H54 (cell line): ENCODE measurements around the gene ATP6V0D1.

Source experiments
- DNase-seq: peaks from one replicate; pipeline ENCODE4 v3.0.0; 2011; ENCODE audit warnings: low spot score, mixed read lengths; ENCODE audit not compliant: insufficient read length
- FAIRE-seq: peaks from 3 replicates; lab custom pipeline; 2011; peaks lifted over from hg19 to GRCh38; lab: Jason Lieb, UNC
- POLR2A ChIP-seq: IDR thresholded peaks from 2 replicates; pipeline ENCODE4 v1.6.1; 2011; ENCODE audit warnings: low read depth, mild to moderate bottlenecking, low read length

Gene ATP6V0D1

DNA sequence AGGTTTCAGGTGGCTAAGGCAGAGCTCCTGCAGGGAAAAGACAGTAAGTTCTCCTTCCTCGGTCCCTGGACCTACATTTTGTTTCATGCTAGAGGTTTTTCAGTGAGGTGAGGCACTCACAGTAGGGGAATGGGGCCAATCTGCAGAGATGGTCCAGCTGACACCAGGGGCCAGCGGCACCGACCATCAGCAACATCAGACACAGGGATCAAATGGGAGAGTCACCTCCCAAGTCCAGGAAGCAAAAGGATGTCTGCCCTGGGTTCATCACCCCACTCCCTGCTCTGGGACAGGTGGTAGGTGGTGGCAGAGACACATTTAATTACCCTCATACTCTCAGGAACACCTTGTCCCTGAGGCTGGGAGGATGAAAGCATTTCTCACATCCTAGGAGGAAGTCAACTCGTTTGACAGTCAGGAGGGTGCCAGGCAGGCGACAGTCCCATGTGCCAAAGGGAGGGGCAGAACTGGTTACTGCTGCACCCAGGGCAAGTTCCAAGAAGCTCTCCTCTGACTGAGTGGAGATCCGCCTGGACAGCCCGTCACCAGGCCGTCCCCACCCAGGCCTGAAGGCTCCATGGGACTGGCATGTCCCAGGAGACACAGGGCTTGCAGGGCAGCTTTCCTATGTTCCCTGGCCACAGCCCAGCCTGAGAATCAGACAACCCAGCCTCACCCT, 19.2 kb downstream of the ATP6V0D1 start:
- no peak for TF ChIP-seq POLR2A
- FAIRE-seq = no peak

GRCh38 chr16:67460961-67461360, 20.0 kb downstream of the ATP6V0D1 start:
- FAIRE-seq = no peak
- no peak for TF ChIP-seq POLR2A

More for the DNA sequence above, 19.2 kb downstream of the ATP6V0D1 start:
- no peak for DNase-seq

DNA sequence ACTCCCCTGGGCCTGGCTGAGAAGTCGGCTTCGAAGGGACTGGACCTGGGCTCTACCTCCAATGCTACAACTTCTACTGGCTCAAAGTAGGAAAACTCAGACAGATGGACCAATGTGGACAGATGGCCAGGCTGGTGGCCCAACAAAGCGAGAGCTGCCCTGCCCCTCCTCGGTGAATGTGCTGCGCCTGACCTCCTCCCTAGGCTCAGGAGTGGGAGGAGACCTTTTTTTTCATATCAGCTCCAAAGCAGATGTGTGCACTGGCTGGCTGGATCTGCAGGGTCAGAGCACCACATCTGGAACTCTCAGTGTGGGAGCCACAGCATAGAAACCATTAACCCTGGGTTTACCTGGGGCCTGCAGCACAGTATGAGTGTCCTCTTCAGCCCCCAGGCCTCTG, 20.8 kb downstream of the ATP6V0D1 start:
- no peak for DNase-seq
- no peak for FAIRE-seq
- no peak for TF ChIP-seq POLR2A

More at GRCh38 chr16:67460961-67461360, 20.0 kb downstream of the ATP6V0D1 start:
- DNase-seq = no peak

GRCh38 chr16:67459861-67460150, 21.2 kb downstream of the ATP6V0D1 start:
- FAIRE-seq = no peak
- no peak for DNase-seq
- TF ChIP-seq POLR2A = no peak

DNA sequence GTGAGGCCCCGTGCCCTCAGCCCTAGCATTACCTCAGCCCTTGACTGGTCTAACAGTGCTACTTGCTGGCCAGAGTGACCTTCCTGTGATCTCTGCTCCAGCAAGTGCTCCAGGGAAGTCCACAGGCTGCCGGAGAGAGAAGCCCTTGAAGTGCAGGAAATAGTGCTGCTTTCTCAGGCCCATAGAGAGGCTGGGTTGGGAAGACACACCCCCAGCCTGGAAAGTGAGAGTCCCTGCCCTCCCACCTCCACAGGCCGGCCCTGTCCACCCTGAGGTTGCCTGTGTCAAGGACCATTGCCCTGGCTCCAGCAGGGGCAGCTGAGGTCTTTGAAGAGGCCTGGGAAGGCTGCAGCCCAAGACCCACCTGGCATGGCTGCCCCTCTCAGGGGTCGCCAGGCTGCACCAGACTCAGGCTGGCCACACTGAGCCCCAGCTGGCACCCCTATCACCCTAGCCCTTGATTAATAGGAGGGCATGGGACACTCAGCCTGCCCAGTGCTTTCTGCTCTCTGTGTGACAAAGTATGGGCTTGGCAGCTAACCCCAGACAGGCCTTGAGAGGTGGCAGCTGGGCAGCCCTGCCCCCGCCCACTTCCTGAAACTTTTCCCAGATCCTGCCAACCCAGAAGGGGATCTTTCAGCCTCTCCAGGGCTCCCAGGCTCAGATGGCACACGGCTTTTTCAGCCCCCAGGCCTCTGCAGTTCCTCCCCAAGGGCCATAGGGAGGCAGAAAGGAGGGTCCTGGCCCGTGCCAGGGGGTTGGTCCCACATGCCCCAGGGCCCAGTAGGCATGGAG, 21.7 kb downstream of the ATP6V0D1 start:
- TF ChIP-seq POLR2A = no peak
- no peak for DNase-seq
- FAIRE-seq = no peak

- TF ChIP-seq POLR2A = no peak
- FAIRE-seq (no peak), DNase-seq (no peak)
Observed at GRCh38 chr16:67458121-67458641, 22.8 kb downstream of the ATP6V0D1 start.

GRCh38 chr16:67457611-67458010, 23.3 kb downstream of the ATP6V0D1 start:
- FAIRE-seq (no peak), DNase-seq (no peak)
- no peak for TF ChIP-seq POLR2A

GRCh38 chr16:67456391-67457081, 24.4 kb downstream of the ATP6V0D1 start:
- FAIRE-seq = no peak
- no peak for DNase-seq
- TF ChIP-seq POLR2A = no peak

- TF ChIP-seq POLR2A = no peak
- DNase-seq (no peak), FAIRE-seq (no peak)
Observed at GRCh38 chr16:67454852-67455251, 26.1 kb downstream of the ATP6V0D1 start.

DNA sequence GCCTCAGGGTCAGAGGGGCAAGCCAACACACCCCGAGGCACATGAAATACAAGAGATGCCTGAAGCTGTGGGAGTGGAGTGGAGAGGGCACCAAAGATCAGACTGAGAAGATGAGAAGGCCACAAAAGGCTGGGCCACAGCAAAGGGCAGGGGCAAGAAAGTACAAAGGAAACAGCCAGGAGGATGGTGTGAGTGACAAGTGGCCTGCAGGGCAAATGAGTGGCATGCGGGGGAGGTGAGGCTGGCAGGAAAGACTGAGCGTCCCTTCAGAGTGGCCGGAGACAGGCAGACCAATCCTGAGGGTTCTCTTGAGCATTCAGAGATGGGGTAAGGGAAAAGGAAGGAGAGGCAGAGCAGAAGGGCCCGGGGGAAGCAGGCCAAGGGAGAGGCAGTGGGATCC, 26.9 kb downstream of the ATP6V0D1 start:
- TF ChIP-seq POLR2A = no peak
- FAIRE-seq (no peak), DNase-seq (no peak)

GRCh38 chr16:67451704-67452435, 29.1 kb downstream of the ATP6V0D1 start:
- FAIRE-seq (no peak), DNase-seq (no peak)
- TF ChIP-seq POLR2A = no peak

DNA sequence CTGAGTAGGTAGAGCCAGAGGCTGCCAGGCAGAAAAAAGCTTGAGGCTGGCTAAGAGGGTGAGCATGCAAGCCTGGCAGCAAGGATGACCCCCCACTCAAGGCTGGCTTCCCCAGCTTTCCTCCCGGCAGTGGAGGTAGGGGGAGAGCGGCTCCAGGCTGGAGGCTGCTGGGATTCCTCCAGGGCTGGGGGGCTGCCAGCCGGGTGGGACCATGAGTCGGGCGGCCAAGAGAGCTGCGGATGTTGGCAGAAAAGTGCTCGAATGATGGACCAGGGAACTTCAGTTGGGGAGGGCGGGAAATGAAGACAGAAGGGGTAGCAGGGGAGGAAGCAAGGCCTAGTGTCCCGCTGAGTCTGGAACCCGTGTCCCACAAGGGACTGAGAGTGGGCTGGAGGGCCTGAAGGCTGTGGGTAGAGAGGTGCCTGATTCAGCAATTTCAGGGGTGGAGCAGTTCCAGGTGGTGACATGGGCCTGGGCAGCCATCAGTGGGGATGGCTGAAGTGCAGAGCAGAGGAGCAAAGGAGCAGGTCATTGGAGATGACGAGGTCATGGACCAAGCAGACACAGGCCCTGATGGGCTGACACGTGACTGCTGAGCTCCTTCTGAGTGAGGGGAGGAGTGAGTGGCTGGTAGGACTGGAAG, 29.8 kb downstream of the ATP6V0D1 start:
- no peak for TF ChIP-seq POLR2A
- no peak for FAIRE-seq
- DNase-seq = no peak

DNA sequence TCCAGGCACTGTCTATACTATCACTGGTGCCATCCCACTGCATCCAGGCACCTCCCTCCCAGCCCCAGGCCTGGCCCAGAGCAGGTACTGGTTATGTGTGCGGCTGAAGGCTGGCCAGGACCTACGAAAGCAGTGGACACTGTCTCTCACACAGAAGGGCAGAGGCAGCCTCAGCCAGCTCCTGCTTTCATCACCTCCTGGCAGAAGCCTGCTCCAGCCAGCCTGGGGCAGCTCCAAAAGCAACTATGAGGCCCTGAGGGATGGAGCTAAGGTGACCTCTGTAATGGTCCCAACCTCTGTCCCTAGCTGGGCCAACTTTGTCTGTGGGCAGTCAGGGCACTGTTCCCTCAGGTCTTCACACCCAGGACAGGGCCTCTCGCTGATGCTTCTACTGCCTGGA, 31.2 kb downstream of the ATP6V0D1 start:
- no peak for DNase-seq
- TF ChIP-seq POLR2A = no peak
- no peak for FAIRE-seq
